HG03469 (cell line): ENCODE results near the gene RAI14.
"Not testable (repeated sequence)": the region's sequence is repeated elsewhere in the genome, so short reads cannot be mapped to it uniquely, and the experiment has no call there.

Experiments
- ATAC-seq: cut with Tn5 transposase; IDR thresholded peaks from one replicate; pipeline ENCODE4 v1.9.1; 2021; ENCODE audit warnings: mild to moderate bottlenecking, moderate library complexity, moderate number of reproducible peaks; ENCODE audit not compliant: unreplicated experiment

RAI14 gene

DNA sequence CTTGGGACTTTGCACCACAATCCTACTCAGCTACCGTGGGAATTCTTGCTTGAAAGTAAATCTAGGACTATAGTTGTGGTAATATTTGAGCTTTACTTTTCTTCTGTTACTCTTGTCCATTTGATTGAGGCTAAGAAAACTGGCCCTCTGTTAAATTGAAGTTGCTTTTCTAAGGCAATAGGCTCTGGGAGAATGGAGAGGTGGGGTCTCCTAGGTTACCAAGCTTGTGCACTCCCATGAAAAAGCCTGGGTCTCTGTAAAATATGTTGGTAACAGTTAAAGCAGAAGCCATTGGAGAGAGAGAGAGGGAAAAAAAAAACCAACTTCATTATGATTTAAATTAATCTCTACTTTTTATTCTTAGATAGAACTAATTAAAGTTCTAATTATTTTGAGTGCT, 68.6 kb downstream of the RAI14 start:
- ATAC-seq = no peak

- not testable (repeated sequence) for ATAC-seq
Observed at GRCh38 chr5:34727166-34727749, 71.1 kb downstream of the RAI14 start.

- no peak for ATAC-seq
Observed at GRCh38 chr5:34728236-34728635, 72.1 kb downstream of the RAI14 start.

- no peak for ATAC-seq
Observed at GRCh38 chr5:34731435-34732232, 75.5 kb downstream of the RAI14 start.

DNA sequence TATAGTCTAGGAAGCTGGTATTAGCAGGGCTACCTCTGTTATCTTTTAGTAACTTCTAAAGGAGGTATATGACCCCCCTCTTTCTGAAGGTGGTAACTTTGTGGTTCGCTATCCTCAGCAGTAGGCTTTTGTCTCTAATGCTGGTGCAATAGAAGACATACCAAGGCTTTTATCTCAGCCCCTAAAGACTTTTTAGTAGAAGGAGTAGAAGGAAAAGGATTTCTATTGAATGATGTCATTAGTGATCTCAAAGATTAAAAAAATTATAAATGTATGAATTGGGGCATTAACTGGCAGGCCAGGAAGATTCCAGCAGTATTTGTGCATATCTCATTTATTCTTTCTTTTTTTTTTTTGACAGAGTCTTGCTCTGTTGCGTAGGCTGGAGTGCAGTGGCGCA, 78.2 kb downstream of the RAI14 start:
- ATAC-seq = no peak

DNA sequence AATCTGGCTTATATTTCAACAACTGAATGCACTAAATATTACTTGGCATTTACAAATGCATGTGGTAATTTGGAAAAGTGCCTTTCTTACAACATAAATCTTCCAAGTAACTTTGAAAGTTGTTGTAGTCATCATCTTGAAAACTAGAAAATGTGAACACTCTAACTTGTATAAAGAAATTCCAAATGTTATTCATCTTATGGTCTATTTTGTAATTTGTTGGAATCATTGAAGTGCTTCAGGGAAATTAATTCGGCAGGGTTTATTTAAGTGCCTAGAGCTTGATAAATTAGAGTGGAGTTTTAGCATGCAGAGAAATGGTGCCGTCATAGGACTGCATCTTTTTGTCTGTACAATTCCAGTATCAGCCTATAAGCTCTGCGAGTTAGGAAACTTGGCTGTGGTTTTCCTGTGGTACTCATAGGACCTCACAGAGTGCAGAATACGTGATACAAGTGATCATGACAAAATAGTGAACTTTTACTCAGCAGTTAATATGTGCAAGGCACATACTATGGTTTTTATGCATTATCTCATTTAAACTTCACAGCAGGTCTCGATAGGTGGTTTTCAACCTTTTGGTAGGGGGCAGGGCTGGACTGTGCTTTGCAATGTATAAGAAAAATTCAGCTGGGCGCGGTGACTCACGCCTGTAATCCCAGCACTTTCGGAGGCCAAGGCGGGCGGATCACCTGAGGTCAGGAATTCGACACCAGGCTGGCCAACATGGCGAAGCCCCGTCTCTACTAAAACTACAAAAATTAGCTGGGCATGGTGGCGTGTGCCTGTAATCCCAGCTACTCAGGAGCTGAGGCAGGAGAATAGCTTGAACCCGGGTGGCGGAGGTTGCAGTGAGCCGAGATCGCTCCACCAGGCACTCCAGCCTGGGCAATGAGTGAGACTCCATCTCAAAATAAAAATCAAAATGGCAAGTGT, 79.6 kb downstream of the RAI14 start:
- ATAC-seq = no peak

DNA sequence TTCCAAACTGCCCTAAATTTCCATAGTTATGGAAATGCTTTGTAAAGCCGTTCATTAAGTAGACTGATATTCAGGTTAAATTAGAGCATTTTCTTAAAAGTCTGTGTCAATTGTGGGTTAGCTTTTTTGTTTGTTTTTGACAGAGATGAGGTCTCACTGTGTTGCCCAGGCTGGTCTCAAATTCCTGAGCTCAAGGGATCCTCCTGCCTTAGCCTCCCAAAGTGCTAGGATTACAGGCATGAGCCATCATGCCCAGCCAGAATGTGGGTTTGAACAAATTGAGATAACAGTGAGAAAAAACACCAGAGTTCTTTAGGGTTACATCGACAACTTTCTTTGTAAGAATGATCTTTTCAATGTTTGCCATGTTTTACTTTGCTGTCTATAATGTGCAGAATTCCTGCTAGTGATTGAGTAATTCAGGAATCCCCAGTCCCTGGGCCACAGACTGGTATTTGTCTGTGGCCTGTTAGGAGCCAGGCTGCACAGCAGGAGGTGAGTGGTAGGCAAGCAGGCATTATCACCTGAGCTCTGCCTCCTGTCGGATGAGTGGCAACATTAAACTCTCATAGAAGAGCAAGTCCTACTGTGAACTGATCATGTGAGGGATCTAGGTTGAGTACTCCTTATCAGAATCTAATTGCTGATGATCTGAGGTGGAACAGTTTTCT, 80.5 kb downstream of the RAI14 start:
- no peak for ATAC-seq

- no peak for ATAC-seq
Observed at GRCh38 chr5:34737731-34738130, 81.6 kb downstream of the RAI14 start.

- ATAC-seq = no peak
Observed at GRCh38 chr5:34738381-34738780, 82.3 kb downstream of the RAI14 start.

DNA sequence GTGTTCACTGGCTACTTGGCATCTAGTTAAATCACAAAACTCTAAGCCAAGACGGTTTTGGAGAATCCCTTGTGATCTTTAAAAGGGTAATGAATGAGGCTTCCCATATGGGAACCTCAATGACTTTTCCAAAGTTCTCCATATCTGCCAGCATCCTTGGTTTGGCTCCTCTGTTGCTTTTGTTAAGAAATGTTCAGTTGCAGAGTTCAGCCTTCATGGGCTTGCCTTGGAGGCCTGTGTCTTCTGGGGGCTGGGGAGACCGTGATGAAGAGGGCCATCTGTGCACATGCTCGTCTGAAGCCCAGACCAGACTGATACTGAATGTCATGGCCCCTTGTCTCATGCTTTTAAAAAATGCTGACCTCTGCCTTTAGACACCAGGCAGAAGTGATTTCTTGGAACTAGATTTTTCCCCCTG, 84.3 kb downstream of the RAI14 start:
- ATAC-seq = no peak

DNA sequence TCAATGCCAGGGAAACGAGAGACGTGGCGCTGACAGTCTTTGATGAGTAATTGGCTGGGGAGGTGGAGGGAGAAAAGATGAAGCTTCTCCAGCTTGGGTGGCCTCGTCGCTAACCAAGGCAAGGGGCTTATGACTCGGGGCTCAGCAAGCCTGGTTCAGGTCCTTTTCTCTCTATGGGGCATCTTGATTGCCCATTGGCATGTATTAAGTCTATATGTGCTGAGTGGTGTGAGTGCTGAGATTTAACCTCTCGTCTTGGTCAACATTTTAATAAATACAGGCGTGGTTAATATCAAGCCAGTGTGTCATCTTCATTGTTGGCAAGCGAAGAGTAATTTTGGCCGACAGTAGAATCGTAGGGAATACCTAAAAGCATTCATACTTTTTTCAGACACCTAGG, 85.9 kb downstream of the RAI14 start:
- no peak for ATAC-seq

DNA sequence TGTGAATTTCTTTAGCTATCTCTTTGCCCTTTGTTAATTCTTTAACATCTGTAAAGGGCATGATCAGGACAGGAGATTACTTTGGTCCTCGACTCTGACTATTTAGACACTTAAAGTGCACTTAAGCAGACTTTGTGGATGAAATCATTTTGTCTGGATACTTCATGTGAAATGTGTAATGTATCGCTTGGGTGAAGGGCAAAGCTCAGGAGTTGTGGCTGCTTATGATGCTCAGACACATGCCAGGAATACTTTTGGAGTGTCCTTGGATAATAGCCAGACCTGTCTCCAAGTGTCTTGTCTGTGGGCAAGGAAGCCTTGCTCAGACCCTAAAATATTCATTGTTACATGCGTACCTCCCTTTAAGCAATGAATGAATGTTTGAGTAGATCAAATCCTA, 87.8 kb downstream of the RAI14 start:
- no peak for ATAC-seq

DNA sequence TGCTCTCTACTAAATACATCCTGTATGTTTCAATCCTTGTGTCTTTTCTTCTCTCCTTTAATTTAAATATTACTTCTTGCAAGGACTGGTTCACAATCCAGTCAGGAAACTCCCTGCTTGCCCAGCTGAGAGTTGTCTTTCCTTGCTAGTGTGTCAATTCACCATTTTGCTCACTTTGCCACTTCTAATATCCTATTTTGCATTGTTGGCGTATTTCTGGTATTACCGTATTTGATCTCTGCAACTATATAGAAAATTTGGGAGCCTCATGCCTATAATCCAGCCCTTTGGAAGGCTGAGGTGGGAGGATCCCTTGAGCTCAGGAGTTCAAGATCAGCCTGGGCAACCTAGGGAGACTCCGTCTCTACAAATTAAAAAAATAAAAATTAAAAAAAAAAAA, 92.3 kb downstream of the RAI14 start:
- no peak for ATAC-seq

- ATAC-seq = no peak
Observed at GRCh38 chr5:34749431-34749873, 93.3 kb downstream of the RAI14 start.

- ATAC-seq = no peak
Observed at GRCh38 chr5:34750206-34750605, 94.1 kb downstream of the RAI14 start.

GRCh38 chr5:34751807-34752736, 95.9 kb downstream of the RAI14 start:
- no peak for ATAC-seq

DNA sequence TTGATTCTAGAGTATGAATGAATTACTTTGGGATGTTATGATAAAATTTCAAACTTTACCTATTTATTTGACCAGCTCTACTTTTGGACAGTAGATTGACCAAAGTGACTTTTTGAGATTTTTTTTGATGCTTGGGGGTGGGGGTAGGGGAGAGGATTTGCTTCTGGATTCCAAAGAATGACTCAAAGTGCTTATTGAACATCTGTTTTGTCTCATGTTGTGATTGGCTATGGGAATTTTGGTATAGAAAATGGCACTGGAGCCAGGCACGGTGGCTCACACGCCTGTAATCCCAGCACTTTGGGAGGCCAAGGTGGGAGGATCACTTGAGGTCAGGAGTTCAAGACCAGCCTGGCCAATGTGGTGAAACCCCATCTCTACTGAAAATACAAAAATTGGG, 97.1 kb downstream of the RAI14 start:
- not testable (repeated sequence) for ATAC-seq

- ATAC-seq = no peak
Observed at GRCh38 chr5:34755926-34756325, 99.8 kb downstream of the RAI14 start.

DNA sequence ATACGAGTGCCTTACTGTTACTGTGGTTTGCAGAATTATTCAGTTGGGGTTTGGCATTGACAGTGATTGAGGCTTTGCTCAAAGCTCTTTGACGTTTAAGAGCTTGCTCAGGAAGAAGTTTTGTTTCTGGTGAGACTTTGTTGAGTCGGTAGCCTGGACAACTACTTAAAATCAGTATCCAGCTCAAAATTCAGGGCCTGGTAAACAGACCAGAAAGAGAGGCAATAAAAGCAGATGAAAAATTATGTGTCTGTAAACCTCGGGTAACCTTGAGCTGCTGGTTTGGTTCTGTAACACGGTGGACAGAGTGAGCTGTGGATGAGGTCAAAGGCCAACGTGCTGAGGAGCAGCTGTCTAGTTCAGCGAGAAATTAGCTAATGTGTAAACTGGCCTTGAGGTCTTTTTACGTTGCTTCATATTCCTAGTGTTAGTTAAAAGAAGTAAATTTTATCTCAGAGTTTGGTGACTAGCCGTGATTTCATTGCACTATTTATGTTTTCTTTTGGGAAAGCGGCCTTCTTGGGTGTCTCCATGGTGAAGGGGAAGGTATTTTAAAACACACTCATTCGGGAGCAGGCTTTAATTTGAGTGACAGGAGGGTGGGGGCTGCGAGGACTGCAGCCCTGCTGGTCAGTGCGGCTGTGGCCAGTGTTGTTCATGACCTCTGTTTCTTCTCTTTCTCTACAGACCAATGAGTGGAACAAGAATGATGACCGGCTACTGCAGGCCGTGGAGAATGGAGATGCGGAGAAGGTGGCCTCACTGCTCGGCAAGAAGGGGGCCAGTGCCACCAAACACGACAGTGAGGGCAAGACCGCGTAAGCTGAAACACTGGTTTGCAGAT, 100.9 kb downstream of the RAI14 start:
- ATAC-seq = no peak
